Peyer's patch (tissue), 4 donors: Measurements from ENCODE around the gene PPP1R8.
A peak's percentile ranks its signal among the peaks of the same experiment; 100 is the strongest.

ENCODE experiments used
- CTCF ChIP-seq, 6 experiments: fragments of 450-650 bp in 4 of 6; fragments of 200-600 bp in 2 of 6; sonication (generic) in 1 of 6; IDR thresholded peaks; one replicate each; pipeline ENCODE4 v1.5.1; 2017 to 2019; ENCODE audit warnings: antibody characterized with exemption in 6 of 6, mild to moderate bottlenecking in 3 of 6, moderate library complexity in 1 of 6
- POLR2A ChIP-seq, 2 donors: fragments of 450-650 bp; IDR thresholded peaks; one replicate each; pipeline ENCODE4 v1.5.1; 2017; ENCODE audit warnings: antibody characterized with exemption in 2 of 2, mild to moderate bottlenecking in 2 of 2, moderate library complexity in 2 of 2

- no peak for TF ChIP-seq CTCF (IDR thresholded peaks at IDR 0.05)
- peak; percentile 71 to 79 for TF ChIP-seq POLR2A (IDR thresholded peaks at IDR 0.05)
Measured at GRCh38 chr1:27830621-27831440, at the start of gene PPP1R8.
